ENCODE measurements around the gene COL20A1. TPM values are rescaled to one million over a fixed set of nuclear protein-coding genes. Genes with fewer than 3 reads are reported as not detected.

COL20A1 gene
- total RNA-seq, 4 donors from 2014 or later: not detected

DNA sequence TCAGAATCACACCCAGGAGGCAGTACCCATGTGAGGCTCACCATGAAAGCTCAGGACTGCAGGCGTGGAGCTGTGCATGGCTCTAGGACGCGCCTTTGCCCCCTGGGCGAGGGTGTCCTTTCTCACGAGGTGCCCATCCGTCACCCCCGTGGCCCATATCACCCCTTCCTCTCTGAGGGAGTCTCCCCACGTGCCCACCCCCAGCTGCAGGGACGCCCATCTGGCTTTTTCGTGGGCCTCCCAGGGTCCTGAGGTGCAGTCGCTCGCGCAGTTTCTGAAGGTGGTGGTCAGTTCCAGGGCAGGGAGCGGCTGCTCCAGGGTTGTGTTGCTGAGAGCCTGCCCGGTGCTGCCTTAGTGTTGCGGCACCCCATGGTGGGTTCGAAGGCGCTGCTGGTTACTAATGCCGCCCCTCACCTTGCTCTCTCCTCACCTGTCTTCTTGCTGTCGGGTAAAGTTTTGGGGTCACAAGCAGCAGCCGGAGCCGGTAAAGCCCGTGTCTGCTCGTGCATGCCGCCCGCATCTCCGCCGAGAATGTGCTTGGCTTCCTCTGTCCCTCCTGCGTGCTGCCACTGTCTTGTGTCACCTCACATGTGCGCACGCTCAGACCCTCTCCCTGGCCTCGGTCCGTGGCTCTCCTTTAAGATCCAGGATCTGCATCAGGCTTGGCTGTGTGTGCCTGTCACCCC lies 9.4 kb upstream of the COL20A1 start:
- DNase-seq (ENCODE audit: low spot score): no peak
- no peak for ATAC-seq (ENCODE audit: low FRiP score)
- TF ChIP-seq, protein P1, sequence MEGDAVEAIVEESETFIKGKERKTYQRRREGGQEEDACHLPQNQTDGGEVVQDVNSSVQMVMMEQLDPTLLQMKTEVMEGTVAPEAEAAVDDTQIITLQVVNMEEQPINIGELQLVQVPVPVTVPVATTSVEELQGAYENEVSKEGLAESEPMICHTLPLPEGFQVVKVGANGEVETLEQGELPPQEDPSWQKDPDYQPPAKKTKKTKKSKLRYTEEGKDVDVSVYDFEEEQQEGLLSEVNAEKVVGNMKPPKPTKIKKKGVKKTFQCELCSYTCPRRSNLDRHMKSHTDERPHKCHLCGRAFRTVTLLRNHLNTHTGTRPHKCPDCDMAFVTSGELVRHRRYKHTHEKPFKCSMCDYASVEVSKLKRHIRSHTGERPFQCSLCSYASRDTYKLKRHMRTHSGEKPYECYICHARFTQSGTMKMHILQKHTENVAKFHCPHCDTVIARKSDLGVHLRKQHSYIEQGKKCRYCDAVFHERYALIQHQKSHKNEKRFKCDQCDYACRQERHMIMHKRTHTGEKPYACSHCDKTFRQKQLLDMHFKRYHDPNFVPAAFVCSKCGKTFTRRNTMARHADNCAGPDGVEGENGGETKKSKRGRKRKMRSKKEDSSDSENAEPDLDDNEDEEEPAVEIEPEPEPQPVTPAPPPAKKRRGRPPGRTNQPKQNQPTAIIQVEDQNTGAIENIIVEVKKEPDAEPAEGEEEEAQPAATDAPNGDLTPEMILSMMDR (IDR thresholded peaks at IDR 0.05): no peak

DNA sequence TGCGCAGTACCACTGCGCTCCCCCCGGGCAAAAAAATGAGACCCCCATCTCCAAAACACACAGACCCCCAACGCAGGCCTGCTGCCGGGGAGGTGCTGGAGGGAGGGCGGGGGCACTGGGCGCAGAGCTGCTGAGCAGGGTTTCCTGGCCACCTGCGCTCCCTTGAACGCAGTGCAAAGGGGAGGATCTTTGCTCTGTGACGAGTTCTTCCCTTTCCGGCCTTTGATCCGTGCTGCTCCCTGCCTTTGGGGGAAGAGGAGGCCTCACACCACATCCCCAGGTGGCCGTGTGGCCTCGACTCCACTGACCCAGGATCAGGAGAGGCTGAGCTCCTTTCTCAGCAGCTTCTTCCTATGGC lies 8.9 kb upstream of the COL20A1 start:
- ATAC-seq (ENCODE audit: low FRiP score) (no peak), DNase-seq (ENCODE audit: low spot score) (no peak)
- TF ChIP-seq, protein P1 (IDR thresholded peaks at IDR 0.05): no peak

DNA sequence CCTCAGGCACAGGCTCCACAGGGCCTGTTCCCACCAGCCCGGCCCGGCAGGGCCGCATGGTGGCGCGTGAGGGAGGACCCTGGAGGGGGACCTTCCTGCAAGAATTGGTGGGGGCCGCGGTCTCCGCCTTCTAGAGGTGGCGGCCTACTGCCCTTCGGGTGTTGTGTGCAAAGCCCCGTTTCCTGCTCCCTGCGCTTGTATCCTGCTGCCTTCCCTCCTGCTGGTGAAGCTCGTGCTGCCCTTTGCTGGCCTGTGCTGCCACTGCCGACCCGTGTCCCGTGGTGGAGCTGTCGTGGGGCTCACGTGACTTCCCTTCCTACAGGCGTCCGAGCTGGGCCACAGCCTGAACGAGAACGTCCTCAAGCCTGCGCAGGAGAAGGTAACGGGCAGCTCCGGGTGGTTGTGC lies 8.4 kb upstream of the COL20A1 start:
- no peak for DNase-seq (ENCODE audit: low spot score)
- no peak for ATAC-seq (ENCODE audit: low FRiP score)
- TF ChIP-seq, protein P1 (IDR thresholded peaks at IDR 0.05): no peak

DNA sequence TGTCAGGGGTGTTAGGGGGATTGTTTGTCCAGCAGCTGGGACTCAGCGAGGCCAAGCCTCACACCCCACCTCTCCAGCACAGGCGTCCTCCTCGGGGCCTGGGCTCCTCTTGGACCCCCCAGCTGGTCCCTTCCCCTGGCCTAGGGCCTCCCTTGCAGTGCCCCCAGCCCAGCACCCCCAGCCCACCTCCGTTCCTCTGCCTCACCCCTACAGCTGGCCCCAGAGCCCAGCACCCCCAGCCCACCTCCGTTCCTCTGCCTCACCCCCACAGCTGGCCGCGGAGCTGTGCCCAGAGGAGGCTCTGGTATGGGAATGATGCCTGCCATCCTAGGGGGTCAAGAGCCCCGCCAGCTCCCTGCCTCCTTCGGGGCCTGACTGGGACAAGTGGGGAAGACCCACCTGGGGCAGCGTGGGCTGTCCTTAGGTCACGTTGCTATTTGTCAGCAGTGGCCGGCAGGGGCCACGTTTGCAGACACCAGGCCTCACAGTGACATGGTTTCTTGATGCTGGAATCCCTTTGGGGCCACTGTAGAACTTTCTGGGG lies 7.9 kb upstream of the COL20A1 start:
- TF ChIP-seq, protein P1 (IDR thresholded peaks at IDR 0.05): no peak
- ATAC-seq (ENCODE audit: low FRiP score) (no peak), DNase-seq (ENCODE audit: low spot score) (no peak)

DNA sequence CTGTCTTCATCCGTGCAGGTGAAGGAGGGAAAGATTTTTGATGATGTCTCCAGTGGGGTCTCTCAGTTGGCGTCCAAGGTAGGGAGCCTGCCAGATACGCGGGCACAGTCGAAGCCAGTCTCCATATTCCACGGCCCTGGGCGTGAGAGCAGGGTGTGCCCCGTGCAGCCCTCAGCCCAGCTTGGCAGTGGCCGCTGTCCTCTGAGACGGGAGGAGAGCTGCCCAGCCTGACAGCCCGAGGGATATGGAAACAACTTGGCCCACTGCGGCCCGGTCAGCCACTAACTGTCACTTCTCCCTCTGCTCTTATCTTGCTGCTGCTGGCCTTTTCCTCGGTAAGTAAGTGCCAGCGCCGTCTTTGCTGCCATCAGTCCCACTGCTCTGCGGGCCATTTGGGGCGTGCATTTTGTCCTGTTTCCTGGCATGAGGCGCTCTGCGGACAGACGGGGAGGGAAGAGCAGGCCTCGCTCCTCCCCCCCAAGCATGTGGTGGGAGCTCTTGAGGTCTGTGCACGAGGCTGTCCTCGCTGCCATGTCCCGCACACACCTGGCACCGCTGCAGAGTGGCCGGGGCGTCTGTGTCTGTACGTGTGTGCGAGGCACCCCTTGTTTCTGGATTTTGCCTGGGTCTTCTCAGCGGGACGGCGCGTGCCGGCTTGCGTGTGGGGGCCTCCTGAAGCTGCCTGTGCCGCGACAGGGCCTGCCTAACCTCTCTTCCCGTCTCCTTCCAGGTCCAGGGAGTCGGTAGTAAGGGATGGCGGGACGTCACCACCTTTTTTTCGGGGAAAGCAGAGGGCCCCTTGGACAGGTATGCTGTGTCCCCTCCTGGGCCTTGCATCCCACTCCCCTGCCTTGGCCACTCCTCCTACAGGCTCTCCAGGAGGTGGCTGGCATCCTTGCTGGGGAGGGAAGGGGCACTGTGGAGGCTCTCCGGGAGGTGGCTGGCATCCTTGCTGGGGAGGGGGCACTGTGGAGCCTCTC lies 7.1 kb upstream of the COL20A1 start:
- DNase-seq (ENCODE audit: low spot score) (no peak), ATAC-seq (ENCODE audit: low FRiP score) (no peak)
- TF ChIP-seq, protein P1 (IDR thresholded peaks at IDR 0.05): no peak

DNA sequence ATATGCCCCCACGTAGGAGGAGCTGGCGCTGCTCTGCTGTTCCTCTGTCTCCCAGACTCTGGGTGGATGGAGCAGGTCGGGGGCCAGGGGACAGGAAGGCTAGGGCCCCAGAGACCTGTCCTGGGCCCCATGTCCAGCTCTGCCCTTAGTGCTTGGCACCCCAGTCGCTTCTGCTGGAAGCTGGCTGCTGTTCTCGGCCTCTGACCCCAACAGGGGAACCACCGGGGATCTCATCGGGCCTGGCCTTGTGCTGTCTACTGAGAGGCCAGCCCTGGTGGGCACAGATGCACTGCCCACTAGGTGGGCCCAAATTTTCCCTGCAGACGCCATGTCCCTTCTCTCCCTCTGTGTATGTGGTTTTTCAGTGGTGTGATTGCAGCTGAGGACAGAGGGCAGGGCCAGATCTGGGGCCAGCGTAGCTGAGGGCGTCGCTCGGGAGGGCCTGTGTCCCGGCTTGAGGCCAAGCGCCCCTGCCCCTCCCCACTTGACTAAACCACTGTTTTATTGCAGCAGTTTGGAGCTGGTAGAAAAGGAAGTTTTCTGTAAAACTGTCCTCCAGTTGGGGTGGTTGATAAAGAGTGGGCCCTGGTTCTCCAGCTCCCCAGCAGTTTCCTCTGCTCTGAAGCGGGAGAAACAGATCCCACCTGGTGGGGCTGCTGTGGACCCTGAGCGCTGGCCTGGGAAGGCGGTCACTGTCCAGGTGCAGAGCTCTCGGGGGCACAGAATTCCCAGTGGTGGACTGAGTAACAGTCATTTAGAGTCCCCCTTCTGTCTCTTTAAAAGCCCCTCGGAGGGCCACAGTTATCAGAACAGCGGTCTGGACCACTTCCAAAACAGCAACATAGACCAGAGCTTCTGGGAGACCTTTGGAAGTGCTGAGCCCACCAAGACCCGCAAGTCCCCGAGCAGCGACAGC lies 5.9 kb upstream of the COL20A1 start:
- TF ChIP-seq, protein P1 (IDR thresholded peaks at IDR 0.05): no peak
- ATAC-seq (ENCODE audit: low FRiP score): no peak
- DNase-seq (ENCODE audit: low spot score): no peak
